Left forelimb (tissue), 1 donor: ENCODE measurements around the gene ALDH3A1.

ENCODE experiments used
- DNase-seq: peaks from one replicate; pipeline ENCODE4 v3.0.0-alpha.2; 2018; ENCODE audit warnings: low spot score

Gene ALDH3A1

GRCh38 chr17:19703828-19704613 is 44.1 kb downstream of the ALDH3A1 start:
- no peak for DNase-seq

GRCh38 chr17:19703106-19703827 is 44.8 kb downstream of the ALDH3A1 start:
- DNase-seq: no peak

DNA sequence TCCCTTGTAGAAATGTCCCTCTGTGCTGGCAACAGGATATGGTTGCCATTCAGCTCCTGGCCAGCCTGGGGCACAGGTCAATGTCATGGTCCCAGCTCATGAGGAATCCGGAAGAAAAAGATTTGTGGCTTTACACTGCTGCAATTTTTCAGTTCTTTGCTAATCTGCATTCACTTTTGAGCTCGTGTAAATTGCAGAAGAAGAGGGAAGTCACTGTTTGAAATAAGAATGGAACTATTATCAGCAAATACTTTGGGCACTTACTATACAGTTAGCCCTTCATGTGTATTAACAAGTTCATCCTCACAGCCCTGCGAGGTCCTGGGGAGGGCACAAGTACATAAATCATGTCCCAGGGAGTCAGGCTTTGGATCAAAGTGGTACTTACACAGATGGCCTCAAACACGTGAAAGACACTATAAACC is 45.9 kb downstream of the ALDH3A1 start:
- no peak for DNase-seq
